ENCODE measurements around the gene VAC14. TPM values are rescaled to one million over a fixed set of nuclear protein-coding genes. Genes with fewer than 3 reads are reported as not detected.

The VAC14 gene
- total and polyA plus RNA-seq, 8 donors = 14.9 to 90.6 (median 39.3) TPM

DNA sequence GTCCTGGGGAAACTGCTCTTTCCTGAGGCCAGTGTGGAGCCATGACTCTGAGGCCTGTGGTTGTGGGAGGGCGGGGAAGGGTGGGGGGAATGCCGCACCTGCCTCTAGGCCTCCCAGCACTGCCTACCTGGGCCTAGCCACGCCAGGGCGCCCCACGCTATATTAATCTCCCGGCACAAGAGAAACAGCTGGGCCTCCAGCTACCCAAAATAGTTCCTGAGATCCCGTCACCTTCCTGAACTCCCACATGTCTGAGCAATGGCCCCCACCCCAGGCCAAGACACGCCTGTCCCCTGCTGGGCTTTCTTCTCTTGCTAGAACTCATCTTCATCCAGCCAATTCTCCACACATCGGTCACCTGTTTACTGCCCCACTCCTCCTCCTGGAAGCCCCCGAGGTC is 102.1 kb downstream of the VAC14 start:
- H3K4me1 ChIP-seq = peaks cover 34 to 93% (median 76%) of the 10 kb centered on the region in 4 donors

DNA sequence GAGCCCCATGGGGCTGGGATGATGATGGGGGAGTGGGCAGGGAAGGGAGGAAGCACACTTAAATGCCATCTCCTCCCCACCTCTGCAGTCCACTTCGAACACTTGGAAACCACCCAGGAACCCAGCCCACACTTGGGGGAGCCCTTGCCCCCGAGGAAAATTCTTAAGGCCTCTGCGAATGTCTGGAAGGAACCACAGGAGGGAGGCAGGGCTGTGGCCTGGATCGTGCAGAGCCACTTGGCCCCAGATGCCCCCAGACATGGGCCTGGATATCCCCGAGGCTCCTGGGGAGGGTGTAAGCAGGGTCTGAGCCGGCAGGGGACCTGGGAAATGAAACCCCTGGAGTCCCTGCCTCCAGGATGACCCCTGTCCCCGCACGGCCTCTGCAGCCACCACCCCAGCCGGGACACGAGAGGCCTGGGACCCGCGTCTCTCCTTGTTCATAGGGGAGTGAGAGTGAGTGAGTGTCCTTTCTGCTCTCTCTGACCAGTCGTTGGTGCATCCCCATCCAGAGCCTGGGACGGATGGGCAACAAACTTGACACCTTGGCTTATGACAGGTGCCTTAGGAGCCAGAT is 103.3 kb downstream of the VAC14 start:
- Histone ChIP-seq H3K9me3 (no peaks in the 10 kb centered on the region), H3K27me3 (no peaks in the 10 kb centered on the region), H3K4me1 (peaks cover 46 to 93% (median 78%) of the 10 kb centered on the region in 4 donors), H3K27ac (peak overlapping the region in 4 of 5 donors; percentile 60 to 95 (median 88)), H3K4me3 (no peak overlapping the region), H3K36me3 (peaks cover 0 to 19% (median 15%) of the 10 kb centered on the region in 4 donors)
- DNase-seq = peak in 1 of 2 donors; percentile 43
- intact Hi-C loops (cut with DNase I; ENCODE audit: low total_unique reads) = no loop called here
- 52 to 64% (median 60%) methylated on average over 5 to 14 of the region's 14 CpGs for WGBS, 5 donors
- TF ChIP-seq, protein P1, sequence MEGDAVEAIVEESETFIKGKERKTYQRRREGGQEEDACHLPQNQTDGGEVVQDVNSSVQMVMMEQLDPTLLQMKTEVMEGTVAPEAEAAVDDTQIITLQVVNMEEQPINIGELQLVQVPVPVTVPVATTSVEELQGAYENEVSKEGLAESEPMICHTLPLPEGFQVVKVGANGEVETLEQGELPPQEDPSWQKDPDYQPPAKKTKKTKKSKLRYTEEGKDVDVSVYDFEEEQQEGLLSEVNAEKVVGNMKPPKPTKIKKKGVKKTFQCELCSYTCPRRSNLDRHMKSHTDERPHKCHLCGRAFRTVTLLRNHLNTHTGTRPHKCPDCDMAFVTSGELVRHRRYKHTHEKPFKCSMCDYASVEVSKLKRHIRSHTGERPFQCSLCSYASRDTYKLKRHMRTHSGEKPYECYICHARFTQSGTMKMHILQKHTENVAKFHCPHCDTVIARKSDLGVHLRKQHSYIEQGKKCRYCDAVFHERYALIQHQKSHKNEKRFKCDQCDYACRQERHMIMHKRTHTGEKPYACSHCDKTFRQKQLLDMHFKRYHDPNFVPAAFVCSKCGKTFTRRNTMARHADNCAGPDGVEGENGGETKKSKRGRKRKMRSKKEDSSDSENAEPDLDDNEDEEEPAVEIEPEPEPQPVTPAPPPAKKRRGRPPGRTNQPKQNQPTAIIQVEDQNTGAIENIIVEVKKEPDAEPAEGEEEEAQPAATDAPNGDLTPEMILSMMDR (IDR thresholded peaks at IDR 0.05) = no peak
- TF ChIP-seq POLR2AphosphoS5 (IDR thresholded peaks at IDR 0.05) (no peak), POLR2A (IDR thresholded peaks at IDR 0.05) (no peak), EP300 (IDR thresholded peaks at IDR 0.05) (no peak)

More for the DNA sequence above, 102.1 kb downstream of the VAC14 start:
- DNase-seq = no peak
- intact Hi-C loops (cut with DNase I; ENCODE audit: low total_unique reads) = no loop called here
- no peaks in the 10 kb centered on the region for H3K9me3 ChIP-seq
- H3K4me3 ChIP-seq = no peak overlapping the region
- TF ChIP-seq POLR2AphosphoS5 (IDR thresholded peaks at IDR 0.05) (no peak), POLR2A (IDR thresholded peaks at IDR 0.05) (no peak), EP300 (IDR thresholded peaks at IDR 0.05) (no peak)
- TF ChIP-seq, protein P1 (IDR thresholded peaks at IDR 0.05) = no peak
- peak overlapping the region in 2 of 5 donors; percentile 92 to 95 for H3K27ac ChIP-seq
- H3K36me3 ChIP-seq = peaks cover 0 to 19% (median 15%) of the 10 kb centered on the region in 4 donors
- no peaks in the 10 kb centered on the region for H3K27me3 ChIP-seq
- 89 to 96% (median 93%) methylated on average over 9 to 10 of the region's 10 CpGs for WGBS, 5 donors

GRCh38 chr16:70696952-70697593 is 103.9 kb downstream of the VAC14 start:
- Histone ChIP-seq H3K27ac (peak overlapping the region; percentile 1 to 95 (median 83)), H3K9me3 (no peaks in the 10 kb centered on the region), H3K4me1 (peaks cover 52 to 93% (median 79%) of the 10 kb centered on the region in 4 donors), H3K4me3 (no peak overlapping the region), H3K36me3 (peaks cover 0 to 22% (median 15%) of the 10 kb centered on the region in 4 donors), H3K27me3 (no peaks in the 10 kb centered on the region)
- peak; percentile 64 to 92 for DNase-seq
- WGBS, 5 donors = 29 to 49% (median 36%) methylated on average over 15 to 19 of the region's 19 CpGs
- intact Hi-C loops (cut with DNase I; ENCODE audit: low total_unique reads) = no loop called here
- TF ChIP-seq POLR2A (IDR thresholded peaks at IDR 0.05) (no peak), POLR2AphosphoS5 (IDR thresholded peaks at IDR 0.05) (no peak), EP300 (IDR thresholded peaks at IDR 0.05) (no peak)
- TF ChIP-seq, protein P1 (IDR thresholded peaks at IDR 0.05) = no peak

DNA sequence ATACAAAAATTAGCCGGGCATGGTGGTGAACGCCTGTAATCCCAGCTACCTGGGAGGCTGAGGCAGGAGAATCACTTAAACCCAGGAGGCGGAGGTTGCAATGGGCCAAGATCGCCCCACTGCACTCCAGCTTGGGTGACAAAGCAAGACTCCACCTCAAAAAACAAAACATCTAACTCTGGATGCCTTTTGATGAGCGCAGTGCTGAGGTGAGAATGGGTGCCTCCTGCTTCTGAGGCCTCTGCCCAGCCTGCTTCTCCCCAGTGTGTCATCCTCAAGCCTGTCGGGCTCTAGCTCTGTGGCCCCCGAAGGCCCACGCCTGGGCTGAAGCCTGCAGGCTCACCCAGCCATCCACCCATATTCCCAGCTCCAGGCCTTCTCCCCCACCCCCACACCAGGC is 104.6 kb downstream of the VAC14 start:
- peaks cover 53 to 93% (median 77%) of the 10 kb centered on the region in 4 donors for H3K4me1 ChIP-seq
- TF ChIP-seq POLR2AphosphoS5 (IDR thresholded peaks at IDR 0.05) (no peak), EP300 (IDR thresholded peaks at IDR 0.05) (no peak), POLR2A (IDR thresholded peaks at IDR 0.05) (no peak)
- TF ChIP-seq, protein P1 (IDR thresholded peaks at IDR 0.05) = no peak
- no peak overlapping the region for H3K4me3 ChIP-seq
- 93 to 97% (median 97%) methylated on average over 8 of the region's 8 CpGs for WGBS, 5 donors
- peak overlapping the region; percentile 1 to 95 (median 83) for H3K27ac ChIP-seq
- no peaks in the 10 kb centered on the region for H3K9me3 ChIP-seq
- no peaks in the 10 kb centered on the region for H3K27me3 ChIP-seq
- DNase-seq = no peak
- H3K36me3 ChIP-seq = peaks cover 0 to 26% (median 15%) of the 10 kb centered on the region in 4 donors
- intact Hi-C loops (cut with DNase I; ENCODE audit: low total_unique reads) = no loop called here

All from stomach (tissue), 9 donors.